ENCODE results near the gene MAPK10.
"Not testable (repeated sequence)": the region's sequence is repeated elsewhere in the genome, so short reads cannot be mapped to it uniquely, and the experiment has no call there.

The MAPK10 gene

DNA sequence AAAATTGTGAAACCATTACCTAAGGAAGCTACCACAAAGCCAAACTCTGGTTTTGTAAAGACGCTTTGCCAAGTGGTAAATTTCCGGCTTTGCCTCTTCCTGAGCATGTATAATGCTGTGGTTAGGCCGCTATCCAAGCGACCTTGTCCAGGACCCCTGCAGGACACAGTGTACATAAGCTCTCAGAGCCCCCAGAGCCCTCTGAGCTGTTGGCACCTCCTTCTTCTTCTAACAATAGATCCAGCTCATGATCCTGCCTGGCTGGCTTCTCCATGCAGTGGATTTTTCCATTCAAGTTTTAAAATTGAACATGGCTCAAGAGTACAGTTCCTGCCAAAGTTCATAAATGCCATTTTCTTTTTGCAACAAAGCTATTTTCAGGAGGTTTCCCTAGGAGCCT is 326.7 kb downstream of the MAPK10 start:
- DNase-seq (ENCODE audit: low read depth) = no peak

DNA sequence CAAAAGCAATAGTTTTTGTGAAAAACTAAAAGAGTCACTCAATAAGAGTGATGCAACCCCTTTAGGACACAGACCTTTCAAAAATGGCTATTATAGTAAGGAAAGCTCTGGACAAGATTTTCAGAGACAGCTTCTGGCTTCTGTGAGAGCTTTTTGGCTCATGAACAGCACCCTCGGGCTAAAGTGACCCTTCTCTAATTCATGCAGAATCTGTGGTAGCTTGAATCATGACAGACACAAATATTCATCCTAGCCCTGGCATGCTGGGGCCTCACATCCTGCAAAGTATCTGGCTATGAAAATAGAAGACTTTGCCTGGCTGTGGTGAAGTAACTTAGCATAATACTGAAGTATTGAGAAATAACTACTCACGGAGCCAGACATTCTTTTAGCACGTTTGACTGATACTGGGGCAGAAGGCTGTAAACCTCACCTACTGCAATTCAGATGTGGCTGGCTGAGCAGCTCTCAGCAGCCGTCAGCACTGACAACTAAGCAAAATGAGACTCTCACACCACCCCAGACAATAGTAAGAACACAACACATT is 327.3 kb downstream of the MAPK10 start:
- peak; percentile 77 for DNase-seq (ENCODE audit: low read depth)

DNA sequence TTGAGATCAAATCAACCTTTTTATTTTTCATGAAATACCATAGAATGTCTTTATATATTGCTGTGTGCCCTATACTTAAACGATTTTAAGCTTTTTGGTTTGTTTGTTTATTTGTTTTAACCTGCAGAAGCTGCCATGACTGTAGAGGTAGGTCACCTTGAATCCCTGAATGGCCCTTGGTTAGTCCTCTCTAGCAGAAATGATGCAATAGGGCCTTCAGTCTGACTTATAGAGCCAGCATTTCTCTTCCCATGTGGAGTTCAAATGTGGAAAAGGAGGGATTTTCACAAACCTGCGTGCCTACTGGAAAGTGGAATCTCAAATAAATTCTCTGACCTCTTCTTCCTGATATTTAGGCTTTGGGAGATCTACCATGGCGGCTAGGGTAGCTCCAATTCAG is 327.9 kb downstream of the MAPK10 start:
- no peak for DNase-seq (ENCODE audit: low read depth)

DNA sequence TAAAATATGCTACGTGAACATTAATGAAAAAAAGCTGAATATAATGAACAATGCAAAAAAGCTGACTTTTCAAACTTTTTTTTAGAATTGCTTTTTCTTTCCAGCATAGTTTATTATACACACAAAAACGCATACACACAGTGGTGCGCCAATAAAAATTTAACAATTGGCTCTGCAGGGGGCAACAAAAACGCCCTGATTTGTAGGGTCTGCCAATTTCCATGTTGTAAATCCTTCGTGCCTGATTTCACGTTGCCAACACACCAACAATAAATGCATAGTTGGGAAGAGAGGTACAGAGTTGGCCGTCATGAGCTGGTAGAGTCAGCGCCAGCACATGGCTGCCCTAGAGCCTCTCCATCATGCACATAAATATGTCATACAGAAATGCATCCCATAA is 333.1 kb downstream of the MAPK10 start:
- no peak for DNase-seq (ENCODE audit: low read depth)

DNA sequence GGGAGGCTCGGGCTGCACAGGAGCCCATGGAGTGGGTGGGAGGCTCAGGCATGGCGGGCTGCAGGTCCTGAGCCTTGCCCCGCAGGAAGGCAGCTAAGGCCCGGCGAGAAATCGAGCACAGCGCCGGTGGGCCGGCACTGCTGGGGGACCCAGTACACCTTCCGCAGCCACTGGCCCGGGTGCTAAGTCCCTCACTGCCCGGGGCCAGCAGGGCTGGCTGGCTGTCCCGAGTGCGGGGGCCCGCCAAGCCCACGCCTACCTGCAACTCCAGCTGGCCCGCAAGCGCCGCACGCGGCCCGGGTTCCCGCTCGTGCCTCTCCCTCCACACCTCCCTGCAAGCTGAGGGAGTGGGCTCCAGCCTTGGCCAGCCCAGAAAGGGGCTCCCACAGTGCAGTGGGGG is 338.2 kb downstream of the MAPK10 start:
- DNase-seq (ENCODE audit: low read depth) = not testable (repeated sequence)

DNA sequence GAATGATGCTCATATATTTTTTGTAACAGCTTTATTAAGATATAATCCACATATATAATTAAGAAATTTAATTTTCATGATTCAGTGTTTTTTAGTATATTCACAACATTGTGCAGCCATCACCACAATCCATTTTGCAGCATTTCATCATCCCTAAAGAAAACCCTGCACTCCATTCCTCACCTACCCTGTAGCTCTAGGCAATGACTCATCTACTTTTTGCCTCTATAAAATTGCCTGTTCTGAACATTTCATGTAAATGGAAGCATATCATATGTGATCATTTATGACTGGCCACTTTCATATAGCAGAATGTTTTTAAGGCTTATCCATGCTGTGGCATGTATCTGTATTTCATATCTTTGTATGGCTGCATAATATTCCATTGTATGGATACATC is 339.9 kb downstream of the MAPK10 start:
- no peak for DNase-seq (ENCODE audit: low read depth)

DNA sequence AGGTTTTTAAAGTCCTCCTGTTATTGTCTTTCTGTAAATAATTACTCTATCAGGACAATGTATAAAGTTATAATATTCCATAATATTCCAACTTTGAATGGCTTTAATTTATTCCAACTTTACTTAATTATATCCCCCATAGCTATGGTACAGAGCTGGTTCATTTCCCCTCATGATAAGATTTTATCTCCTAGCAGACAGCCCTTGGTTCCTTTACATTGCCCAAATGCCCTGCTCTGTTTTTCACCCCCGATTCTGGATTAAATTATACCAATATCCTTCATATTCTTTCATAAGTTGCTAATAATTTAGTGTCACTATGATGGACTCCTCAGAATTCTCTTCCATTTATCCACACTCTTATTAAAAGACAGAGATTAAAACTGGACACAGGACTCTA is 340.5 kb downstream of the MAPK10 start:
- no peak for DNase-seq (ENCODE audit: low read depth)

DNA sequence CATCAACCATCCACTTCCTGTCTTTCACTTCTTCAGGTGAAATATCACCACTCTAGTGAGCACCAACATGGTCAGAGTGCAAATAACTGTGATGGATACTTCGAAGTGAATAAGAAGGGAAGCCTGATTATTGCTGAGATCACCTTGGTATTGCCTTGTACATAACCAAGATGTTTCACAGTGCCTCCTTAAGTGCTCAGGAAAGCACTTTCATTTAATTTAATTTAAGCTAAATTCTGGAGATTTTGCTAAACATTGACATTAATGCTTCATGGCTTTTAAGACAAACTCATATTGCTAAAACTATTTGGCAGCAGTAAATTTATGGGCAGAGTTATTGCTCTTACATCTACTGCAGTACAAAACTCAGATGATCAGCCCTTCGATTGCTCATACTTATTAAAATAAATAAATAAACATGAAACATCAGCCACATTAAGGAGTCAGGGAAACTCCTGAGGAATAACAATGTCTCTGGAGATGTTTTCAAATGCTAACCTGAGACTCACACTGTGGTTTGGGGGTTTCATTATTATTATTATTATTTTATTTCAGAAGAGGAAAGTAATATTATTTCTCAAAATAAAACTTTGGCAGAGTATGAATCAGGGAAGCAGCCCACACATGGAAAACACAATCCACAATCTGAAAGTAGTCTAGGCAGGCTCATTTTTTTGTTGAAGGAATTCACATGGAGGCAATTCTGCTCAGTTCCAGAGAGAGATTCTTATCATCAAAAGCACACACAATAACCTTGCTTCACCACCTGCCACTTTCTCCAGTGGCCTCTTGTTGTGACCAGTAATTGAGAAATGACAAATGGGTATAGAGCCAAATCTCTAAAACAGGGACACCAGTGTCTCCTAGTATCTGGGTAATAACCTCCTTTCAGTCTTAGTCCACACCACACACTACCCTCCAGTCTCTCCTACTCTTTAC is 344.2 kb downstream of the MAPK10 start:
- DNase-seq (ENCODE audit: low read depth) = no peak

DNA sequence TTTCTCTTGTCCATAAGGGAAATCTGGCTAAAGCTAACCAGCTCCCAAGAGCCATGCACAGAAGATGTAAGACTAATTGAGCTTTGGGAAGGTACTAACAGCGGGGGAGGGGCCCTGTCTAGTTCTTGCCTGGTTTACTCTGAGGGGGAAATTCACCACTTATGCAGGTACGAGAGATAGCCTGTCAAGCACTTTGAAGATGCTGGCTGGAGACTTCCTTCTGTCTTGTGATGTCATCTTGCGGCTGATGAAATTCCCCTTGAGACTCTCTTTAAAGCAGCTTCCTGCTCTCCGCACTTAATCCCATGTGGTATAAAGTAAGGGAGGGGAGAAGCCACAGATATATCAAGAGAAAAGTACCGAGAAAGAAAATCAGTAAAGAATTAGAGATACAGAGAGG is 345.3 kb downstream of the MAPK10 start:
- no peak for DNase-seq (ENCODE audit: low read depth)

DNA sequence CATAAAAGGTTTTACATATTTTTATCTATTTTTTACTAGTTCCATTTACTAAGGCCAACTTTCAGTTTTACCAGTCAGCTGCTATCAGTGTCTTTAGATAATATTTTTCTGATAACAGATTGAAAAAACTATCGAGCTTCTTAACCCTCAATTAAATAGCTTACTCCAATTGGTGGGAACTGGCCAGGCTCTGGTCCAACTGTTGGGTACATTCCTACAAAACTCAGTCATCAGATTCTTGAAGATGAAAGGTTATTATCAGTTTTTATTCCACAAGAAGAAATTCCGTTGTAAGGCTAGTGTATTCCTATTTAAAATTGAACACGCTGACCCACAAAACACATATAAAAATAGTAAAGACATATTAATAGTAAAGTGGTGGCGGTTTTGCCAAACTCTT is 346.2 kb downstream of the MAPK10 start:
- DNase-seq (ENCODE audit: low read depth) = peak; percentile 59

DNA sequence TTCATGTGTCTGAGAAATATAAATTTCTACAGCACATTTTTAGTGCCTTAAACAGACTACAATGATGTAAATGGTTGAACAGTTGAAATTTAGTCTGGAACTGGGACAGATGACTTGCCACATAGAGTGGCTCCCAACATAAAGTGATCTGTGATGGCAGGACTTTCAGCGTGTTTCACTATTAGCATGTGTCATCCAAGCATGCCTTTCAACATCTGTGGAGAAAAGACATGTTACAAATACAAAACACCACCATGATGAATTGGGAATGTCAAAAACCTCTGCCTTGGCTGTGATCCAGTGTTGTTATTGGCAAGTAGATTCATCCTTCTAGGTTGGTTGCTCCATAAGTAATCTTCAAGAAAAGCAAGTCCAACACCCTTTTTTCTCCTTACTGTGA is 348.7 kb downstream of the MAPK10 start:
- DNase-seq (ENCODE audit: low read depth) = peak; percentile 64

DNA sequence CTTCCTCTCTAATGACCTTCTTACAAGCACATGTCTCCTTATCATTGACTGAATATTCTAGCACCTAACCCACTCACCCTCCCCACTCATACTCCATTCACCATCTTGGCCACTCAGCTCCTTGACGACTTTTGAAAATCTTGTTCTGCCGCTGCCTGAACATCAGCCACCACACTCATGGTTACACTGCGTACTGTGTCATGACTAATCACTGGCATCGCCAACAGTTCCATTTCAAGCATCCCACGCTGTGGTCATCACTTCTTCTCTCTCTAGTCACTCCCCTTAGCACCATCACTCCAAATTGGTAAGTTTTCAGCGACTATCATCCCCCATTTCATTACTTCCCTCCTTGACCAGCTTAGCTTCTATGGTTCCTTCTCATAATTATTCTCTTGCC is 352.8 kb downstream of the MAPK10 start:
- no peak for DNase-seq (ENCODE audit: low read depth)

DNA sequence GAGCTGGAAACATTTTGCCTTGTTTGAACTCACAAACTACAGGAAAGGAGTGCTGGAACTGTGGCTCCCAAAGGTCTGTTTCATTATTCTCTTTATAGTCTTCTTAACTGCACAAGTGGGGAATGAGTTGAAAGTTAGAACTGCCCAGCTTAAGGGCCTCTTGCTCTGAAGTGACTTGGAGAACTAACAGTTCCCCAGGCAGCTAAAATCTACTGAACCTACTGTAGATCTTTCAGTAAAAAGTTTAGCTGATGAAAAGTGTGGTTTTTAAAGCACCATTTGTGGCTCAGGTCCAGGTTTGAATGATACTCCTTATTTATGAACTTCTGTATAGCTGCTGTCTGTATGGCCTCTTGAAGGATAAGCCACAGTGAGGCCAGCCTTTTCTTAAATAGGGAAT is 353.8 kb downstream of the MAPK10 start:
- DNase-seq (ENCODE audit: low read depth) = no peak

DNA sequence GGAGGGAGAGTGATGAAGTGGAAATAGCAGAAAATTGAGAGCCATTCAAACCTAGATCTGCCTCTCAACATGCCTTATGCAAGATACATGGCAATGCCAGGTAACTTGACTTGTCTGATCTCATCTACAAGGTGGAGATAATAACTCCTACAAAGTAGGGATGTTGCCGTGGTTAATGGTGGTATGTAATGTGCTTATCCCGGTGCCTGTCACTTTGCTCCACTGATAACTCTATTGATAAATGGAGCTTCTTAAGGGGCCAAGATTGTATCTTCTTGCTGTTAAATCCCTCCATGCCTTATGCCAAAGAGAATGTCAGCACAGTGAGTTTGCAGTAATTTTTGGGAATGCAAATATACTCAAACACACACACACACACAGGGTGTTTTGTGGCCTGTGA is 355.8 kb downstream of the MAPK10 start:
- no peak for DNase-seq (ENCODE audit: low read depth)

DNA sequence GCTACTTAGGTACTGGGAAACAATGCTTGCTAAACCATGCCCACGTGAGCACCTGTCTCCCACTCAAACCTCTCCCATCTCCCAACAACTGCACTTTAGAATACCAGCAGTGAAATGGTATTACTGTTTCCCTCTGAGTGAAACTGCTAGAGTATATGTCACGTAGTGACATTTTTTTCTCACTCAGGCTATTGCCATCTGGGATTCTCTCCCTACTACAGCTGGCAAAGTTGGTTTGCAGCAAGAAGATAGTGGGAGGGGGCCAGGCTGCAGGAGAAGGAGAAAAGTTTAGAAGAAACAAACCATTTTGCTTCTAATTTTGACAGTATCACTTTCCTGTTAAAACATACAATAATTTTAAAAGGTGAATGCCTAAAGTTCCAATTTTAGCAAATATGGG is 358.3 kb downstream of the MAPK10 start:
- no peak for DNase-seq (ENCODE audit: low read depth)

DNA sequence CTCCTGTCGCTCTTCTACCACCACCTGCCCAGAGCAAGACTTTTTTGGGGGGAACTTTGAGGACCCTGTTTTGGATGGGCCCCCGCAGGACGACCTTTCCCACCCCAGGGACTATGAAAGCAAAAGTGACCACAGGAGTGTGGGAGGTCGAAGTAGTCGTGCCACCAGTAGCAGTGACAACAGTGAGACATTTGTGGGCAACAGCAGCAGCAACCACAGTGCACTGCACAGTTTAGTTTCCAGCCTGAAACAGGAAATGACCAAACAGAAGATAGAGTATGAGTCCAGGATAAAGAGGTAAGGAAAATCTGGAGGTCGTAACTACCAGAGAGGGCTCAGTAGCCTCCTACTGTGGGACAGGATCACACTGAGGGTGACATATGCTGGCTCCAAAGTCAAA is 364.5 kb downstream of the MAPK10 start:
- no peak for DNase-seq (ENCODE audit: low read depth)

DNA sequence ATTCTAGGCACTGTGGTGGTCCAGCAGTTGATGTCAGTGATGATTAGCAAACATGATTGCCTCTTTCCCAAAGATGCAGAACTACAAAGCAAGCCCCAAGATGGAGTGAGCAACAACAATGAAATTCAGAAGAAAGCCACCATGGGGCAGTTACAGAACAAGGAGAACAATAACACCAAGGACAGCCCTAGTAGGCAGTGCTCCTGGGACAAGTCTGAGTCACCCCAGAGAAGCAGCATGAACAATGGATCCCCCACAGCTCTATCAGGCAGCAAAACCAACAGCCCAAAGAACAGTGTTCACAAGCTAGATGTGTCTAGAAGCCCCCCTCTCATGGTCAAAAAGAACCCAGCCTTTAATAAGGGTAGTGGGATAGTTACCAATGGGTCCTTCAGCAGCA is 365.3 kb downstream of the MAPK10 start:
- no peak for DNase-seq (ENCODE audit: low read depth)

DNA sequence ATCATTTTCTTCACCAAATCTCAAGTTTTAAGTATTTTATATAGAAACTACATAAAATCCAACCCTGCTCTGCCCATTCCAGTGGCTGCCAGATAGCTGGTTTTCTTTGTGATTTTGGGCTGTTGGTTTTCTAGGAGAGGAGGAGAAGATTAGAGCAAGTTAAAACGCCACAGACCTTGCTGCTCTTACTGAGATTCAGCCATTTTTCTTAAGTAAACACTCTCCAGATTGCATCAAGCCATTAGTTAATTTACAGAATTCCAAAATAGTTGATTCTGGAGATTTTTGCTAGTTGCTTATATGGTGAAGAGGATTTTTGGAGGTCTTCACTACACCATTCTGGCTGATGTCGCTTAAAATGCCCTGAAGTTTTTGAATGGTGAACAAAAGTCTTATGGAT is 366.2 kb downstream of the MAPK10 start:
- no peak for DNase-seq (ENCODE audit: low read depth)

DNA sequence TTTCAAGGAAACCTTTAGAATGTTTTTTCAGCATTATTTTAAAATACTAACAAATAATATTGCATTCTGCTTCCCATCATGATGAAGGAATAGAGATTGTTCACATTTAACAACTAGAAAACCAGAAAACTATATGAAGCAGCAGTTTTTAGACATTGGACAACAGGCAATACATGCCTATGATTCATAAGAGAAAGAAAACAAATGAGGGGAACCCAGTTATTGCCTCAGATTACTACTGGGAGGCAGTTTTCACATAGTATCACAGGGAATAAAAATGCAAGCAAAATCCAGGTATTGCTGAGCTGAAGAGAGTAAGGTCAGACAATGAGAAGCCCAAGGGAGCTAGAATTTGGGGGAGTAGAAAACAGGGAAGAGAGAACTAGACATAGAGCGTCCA is 373.6 kb downstream of the MAPK10 start:
- DNase-seq (ENCODE audit: low read depth) = no peak

DNA sequence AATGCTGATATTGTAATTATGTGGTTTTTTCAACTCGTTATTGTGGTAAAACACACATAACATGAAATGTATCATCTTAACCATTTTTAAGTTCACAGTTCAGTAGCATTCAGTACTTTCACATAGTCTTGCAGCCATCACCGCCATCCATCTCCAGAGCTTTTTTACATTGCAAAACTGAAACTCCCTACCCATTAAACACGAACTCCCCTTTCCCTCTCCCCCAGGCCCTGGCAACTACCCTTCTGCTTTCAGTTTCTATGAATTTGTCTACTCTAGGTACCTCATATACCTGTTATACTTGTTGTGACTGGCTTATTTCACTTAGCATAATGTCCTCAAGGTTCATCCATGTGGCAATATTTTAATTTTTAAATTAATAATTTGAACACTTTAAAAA is 380.6 kb downstream of the MAPK10 start:
- no peak for DNase-seq (ENCODE audit: low read depth)

DNA sequence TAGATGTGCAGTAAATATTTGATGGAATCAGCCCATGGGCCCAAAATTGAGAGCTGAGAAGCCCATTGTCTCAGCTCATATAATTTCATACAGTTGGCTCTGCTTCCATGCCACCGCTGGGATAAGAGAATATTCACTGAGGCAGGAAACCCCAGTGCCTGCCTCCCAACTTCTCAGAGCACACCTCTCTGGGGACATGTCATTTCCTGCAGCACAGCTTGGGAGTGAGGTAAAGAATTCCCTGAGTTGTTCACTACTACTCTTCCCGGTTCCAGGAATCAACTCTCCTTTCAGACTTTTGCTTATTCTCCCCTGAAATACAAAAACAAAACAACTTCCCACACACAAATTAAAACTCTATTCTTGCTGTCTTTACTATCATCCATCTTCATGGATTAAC is 389.3 kb downstream of the MAPK10 start:
- no peak for DNase-seq (ENCODE audit: low read depth)

DNA sequence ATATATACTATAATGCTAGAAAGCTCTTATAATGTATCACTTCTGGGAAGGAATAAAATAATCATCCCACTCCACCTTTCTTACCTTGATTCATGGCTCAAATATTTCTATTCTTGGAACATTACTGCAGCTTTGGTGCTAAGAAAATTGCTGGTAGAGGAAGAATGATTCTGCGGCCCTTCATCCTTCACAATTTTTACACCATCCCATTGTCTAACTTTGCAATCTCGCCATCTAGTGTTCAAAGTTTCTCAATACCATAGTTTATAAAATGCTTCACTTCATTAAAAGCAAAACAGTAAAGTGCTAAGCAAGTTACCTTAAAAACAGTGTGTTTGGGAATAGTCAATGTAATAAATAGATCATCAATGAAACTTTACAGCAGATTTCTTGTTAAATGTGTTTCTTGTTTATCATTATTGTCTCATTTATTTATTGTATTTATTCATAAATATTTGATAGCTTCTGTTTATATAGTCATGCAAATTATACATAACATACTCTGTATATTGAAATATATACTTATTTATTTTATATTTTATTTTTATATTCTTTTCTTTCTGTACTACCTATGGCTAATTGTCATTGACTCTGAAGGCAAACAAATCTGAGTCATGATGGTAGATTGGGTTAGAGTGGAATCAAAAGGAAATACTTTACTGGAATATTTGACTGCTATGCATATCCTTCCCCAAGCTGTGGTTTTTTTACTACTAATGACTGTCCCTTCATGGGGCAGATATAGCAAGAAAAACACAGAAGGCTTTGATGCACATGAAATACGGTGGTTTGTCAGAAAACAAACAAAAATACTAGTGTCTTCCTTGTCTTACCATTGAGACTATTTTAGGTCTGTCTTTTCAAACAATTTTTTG is 390.7 kb downstream of the MAPK10 start:
- no peak for DNase-seq (ENCODE audit: low read depth)

DNA sequence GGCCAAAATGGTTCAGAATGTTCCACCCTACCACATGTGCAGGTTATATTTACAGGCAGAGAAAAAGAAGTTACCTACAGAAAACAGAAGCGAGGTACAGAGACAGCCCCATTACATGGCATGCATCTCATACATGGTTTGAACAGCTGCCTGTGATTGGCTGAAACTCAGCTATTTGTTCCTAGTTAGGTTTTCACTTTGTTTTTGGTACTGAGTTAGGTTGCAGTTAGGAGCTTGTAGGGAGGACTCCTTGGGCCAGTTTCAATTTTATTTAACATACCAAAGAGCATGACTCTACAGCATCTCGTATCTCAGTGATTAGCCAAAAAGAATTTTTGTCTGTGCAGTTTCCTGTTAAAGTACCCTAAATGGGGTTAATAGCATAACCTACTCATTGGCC is 392.0 kb downstream of the MAPK10 start:
- DNase-seq (ENCODE audit: low read depth) = no peak

Data from non-pigmented ciliary epithelial cell (primary cell).